ENCODE data around the gene LAMP1. TPM values are rescaled to one million over a fixed set of nuclear protein-coding genes. Genes with fewer than 3 reads are reported as not detected.

Gene LAMP1
- total RNA-seq, 2 experiments from 2014 or later = 37.0 to 42.6 TPM

DNA sequence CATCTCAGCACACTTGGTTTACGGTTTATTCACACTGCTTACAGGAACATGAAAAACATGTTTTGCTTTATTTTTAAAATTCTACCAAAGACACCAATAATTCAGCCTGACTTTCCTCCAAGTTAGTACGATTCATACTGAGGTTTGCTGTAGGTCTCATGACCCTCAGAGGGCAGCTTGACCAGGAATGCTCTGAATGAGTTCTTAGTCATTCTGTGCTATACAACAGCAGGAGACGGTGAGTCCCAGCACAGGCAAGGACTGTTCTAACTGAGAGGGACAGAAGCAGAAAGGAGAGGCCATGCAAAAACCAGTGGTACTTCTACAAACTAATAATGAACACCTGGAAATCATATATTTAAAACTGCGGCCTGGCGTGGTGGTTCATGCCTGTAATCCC, 60.5 kb downstream of the LAMP1 start:
- CTCF ChIA-PET = no interaction called here
- peaks cover 2% of the 10 kb centered on the region for H3K4me1 Mint-ChIP-seq (ENCODE audit: low read depth)
- intact Hi-C loops (cut with micrococcal nuclease) = no loop called here
- TF ChIP-seq, protein P1, sequence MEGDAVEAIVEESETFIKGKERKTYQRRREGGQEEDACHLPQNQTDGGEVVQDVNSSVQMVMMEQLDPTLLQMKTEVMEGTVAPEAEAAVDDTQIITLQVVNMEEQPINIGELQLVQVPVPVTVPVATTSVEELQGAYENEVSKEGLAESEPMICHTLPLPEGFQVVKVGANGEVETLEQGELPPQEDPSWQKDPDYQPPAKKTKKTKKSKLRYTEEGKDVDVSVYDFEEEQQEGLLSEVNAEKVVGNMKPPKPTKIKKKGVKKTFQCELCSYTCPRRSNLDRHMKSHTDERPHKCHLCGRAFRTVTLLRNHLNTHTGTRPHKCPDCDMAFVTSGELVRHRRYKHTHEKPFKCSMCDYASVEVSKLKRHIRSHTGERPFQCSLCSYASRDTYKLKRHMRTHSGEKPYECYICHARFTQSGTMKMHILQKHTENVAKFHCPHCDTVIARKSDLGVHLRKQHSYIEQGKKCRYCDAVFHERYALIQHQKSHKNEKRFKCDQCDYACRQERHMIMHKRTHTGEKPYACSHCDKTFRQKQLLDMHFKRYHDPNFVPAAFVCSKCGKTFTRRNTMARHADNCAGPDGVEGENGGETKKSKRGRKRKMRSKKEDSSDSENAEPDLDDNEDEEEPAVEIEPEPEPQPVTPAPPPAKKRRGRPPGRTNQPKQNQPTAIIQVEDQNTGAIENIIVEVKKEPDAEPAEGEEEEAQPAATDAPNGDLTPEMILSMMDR (IDR thresholded peaks at IDR 0.05) = no peak
- no peaks in the 10 kb centered on the region for H3K9me3 Mint-ChIP-seq
- POLR2A ChIA-PET = interaction anchor here (1.2 kb wide), 1 partner anchor 210 kb away, joined by 5 read pairs; no protein-coding TSS in a partner anchor
- H3K27ac Mint-ChIP-seq = no peak overlapping the region
- no peak overlapping the region for H3K4me3 Mint-ChIP-seq
- DNase-seq (no peak), ATAC-seq (no peak)
- no peaks in the 10 kb centered on the region for H3K36me3 Mint-ChIP-seq (ENCODE audit: low read depth)
- H3K27me3 Mint-ChIP-seq = peaks cover 11% of the 10 kb centered on the region

DNA sequence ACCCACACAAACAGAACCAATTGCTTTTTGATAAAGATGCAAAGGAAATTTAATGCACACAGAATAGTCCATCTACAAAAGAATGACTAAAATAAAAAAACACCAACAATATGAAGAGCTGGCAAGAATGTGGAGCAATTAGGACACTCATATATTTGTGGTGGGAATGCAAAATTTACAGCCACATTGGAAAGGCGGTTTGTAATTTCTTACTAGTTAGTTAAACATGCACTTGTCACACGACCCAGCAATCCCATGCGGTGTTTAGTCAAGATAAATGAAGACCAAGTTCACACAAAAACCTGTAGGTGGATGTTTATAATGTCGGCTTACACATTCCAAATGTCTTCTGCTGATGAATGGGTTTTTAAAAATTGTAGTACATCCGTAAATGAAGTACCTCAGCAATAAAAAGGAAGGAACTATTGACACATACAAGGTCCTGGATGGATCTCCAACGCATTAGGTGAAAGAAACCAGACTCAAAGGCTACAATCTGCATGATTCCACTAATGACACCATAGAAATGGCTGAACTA, 61.7 kb downstream of the LAMP1 start:
- Mint-ChIP-seq H3K36me3 (ENCODE audit: low read depth) (no peaks in the 10 kb centered on the region), H3K27ac (no peak overlapping the region), H3K9me3 (no peaks in the 10 kb centered on the region), H3K27me3 (peaks cover 16% of the 10 kb centered on the region), H3K4me1 (ENCODE audit: low read depth) (peaks cover 2% of the 10 kb centered on the region), H3K4me3 (no peak overlapping the region)
- POLR2A ChIA-PET = interaction anchor here (1.2 kb wide), 1 partner anchor 212 kb away, joined by 5 read pairs; no protein-coding TSS in a partner anchor
- CTCF ChIA-PET = interaction anchor here (1.3 kb wide), 1 partner anchor 35 kb away, joined by 5 read pairs; no protein-coding TSS in a partner anchor
- DNase-seq (no peak), ATAC-seq (no peak)
- TF ChIP-seq, protein P1 (IDR thresholded peaks at IDR 0.05) = no peak
- intact Hi-C loops (cut with micrococcal nuclease) = no loop called here

- peaks cover 2% of the 10 kb centered on the region for H3K4me1 Mint-ChIP-seq (ENCODE audit: low read depth)
- DNase-seq (no peak), ATAC-seq (no peak)
- H3K4me3 Mint-ChIP-seq = no peak overlapping the region
- ChIA-PET CTCF (interaction anchor here (1.0 to 1.3 kb wide), 2 partner anchors 32 to 34 kb away, joined by 4 to 5 read pairs; no protein-coding TSS in a partner anchor), POLR2A (no interaction called here)
- no peaks in the 10 kb centered on the region for H3K36me3 Mint-ChIP-seq (ENCODE audit: low read depth)
- H3K9me3 Mint-ChIP-seq = no peaks in the 10 kb centered on the region
- intact Hi-C loops (cut with micrococcal nuclease) = no loop called here
- H3K27ac Mint-ChIP-seq = no peak overlapping the region
- H3K27me3 Mint-ChIP-seq = peaks cover 16% of the 10 kb centered on the region
- TF ChIP-seq, protein P1 (IDR thresholded peaks at IDR 0.05) = no peak
Observed at GRCh38 chr13:113359571-113359970, 62.5 kb downstream of the LAMP1 start.

DNA sequence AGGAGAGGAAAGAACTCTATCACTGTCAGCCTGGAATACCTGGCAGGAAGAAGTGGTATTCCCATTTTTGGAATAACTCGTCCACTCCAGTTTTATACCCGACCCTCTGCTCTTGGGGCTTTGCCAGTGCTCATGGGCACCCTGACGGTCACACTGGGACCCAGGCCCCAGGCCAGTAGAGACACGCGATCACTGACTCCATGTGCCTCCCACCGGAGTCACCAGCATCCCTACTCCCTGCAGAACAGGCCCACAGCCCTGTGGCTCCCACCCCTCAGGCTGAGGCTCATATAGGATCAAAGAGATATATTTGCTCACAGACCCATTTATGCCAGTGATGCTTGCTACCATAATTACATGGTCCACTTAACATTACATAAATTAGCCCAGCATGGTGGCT, 63.4 kb downstream of the LAMP1 start:
- Mint-ChIP-seq H3K27ac (no peak overlapping the region), H3K4me1 (ENCODE audit: low read depth) (peaks cover 2% of the 10 kb centered on the region), H3K27me3 (peaks cover 19% of the 10 kb centered on the region), H3K4me3 (no peak overlapping the region), H3K9me3 (no peaks in the 10 kb centered on the region), H3K36me3 (ENCODE audit: low read depth) (no peaks in the 10 kb centered on the region)
- no peak for ATAC-seq
- CTCF ChIA-PET = interaction anchor here (1.0 kb wide), 1 partner anchor 31 kb away, joined by 4 read pairs; no protein-coding TSS in a partner anchor
- TF ChIP-seq, protein P1 (IDR thresholded peaks at IDR 0.05) = no peak
- POLR2A ChIA-PET = no interaction called here
- DNase-seq = no peak
- intact Hi-C loops (cut with micrococcal nuclease) = no loop called here

- CTCF ChIA-PET = interaction anchor here (0.6 kb wide), 1 partner anchor 561 kb away, joined by 4 read pairs; no protein-coding TSS in a partner anchor
- peaks cover 23% of the 10 kb centered on the region for H3K27me3 Mint-ChIP-seq
Observed at GRCh38 chr13:113361406-113361805, 64.4 kb downstream of the LAMP1 start.

More at GRCh38 chr13:113361406-113361805, 64.4 kb downstream of the LAMP1 start:
- Mint-ChIP-seq H3K4me1 (ENCODE audit: low read depth) (peaks cover 2% of the 10 kb centered on the region), H3K4me3 (no peak overlapping the region), H3K9me3 (no peaks in the 10 kb centered on the region), H3K36me3 (ENCODE audit: low read depth) (no peaks in the 10 kb centered on the region), H3K27ac (no peak overlapping the region)
- TF ChIP-seq, protein P1 (IDR thresholded peaks at IDR 0.05) = no peak
- ATAC-seq = no peak
- no peak for DNase-seq
- POLR2A ChIA-PET = no interaction called here
- intact Hi-C loops (cut with micrococcal nuclease) = no loop called here

All from activated CD8-positive, alpha-beta T cell treated with anti-CD3 and anti-CD28 coated beads for 36 hours (primary cell).